ENCODE data around the gene BABAM2. TPM values are rescaled to one million over a fixed set of nuclear protein-coding genes. Genes with fewer than 3 reads are reported as not detected.

BABAM2 gene
- total RNA-seq, 2 experiments from 2014 or later, result 41.8 to 47.2 TPM

DNA sequence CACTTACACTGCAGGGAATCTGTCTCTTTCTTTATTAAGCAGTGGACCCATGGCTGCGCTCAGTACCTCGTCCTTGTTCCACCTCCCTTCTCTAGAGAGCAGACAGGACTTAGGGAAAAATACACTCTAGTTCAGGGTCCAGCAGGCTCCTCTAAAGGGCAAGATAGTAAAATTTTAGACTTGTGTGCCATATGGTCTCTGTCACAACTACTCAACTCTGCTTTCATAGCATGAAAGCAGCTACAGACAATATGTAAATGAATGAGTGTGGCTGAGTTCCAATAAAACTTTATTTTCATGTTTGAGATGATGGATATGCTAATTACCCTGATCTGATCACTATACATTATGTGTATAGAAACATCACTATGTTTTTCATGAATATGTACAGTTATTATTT lies 163.1 kb downstream of the BABAM2 start:
- H3K4me3 Mint-ChIP-seq, result no peak overlapping the region
- H3K9me3 Mint-ChIP-seq, result no peaks in the 10 kb centered on the region
- CTCF ChIA-PET, result interaction anchor here (0.7 kb wide), 1 partner anchor 611 kb away, joined by 3 read pairs; no protein-coding TSS in a partner anchor
- no peaks in the 10 kb centered on the region for H3K27me3 Mint-ChIP-seq (ENCODE audit: low read depth)
- H3K27ac Mint-ChIP-seq, result no peak overlapping the region
- H3K4me1 Mint-ChIP-seq (ENCODE audit: low read depth), result peaks cover 6% of the 10 kb centered on the region
- no peak for DNase-seq
- H3K36me3 Mint-ChIP-seq (ENCODE audit: low read depth), result peaks cover 6% of the 10 kb centered on the region
- intact Hi-C loops (cut with micrococcal nuclease), result no loop called here

GRCh38 chr2:28054916-28055315 lies 164.4 kb downstream of the BABAM2 start:
- Mint-ChIP-seq H3K4me3 (no peak overlapping the region), H3K27me3 (ENCODE audit: low read depth) (no peaks in the 10 kb centered on the region), H3K27ac (no peak overlapping the region), H3K36me3 (ENCODE audit: low read depth) (peaks cover 6% of the 10 kb centered on the region), H3K9me3 (no peaks in the 10 kb centered on the region), H3K4me1 (ENCODE audit: low read depth) (peaks cover 6% of the 10 kb centered on the region)
- no peak for DNase-seq
- intact Hi-C loops (cut with micrococcal nuclease), result no loop called here
- CTCF ChIA-PET, result no interaction called here

- intact Hi-C loops (cut with micrococcal nuclease), result no loop called here
- H3K4me3 Mint-ChIP-seq, result no peak overlapping the region
- H3K27ac Mint-ChIP-seq, result no peak overlapping the region
- CTCF ChIA-PET, result no interaction called here
- peaks cover 6% of the 10 kb centered on the region for H3K4me1 Mint-ChIP-seq (ENCODE audit: low read depth)
- DNase-seq, result no peak
- H3K9me3 Mint-ChIP-seq, result no peaks in the 10 kb centered on the region
- H3K27me3 Mint-ChIP-seq (ENCODE audit: low read depth), result no peaks in the 10 kb centered on the region
- peaks cover 6% of the 10 kb centered on the region for H3K36me3 Mint-ChIP-seq (ENCODE audit: low read depth)
These were observed 164.9 kb downstream of the BABAM2 start for GRCh38 chr2:28055325-28055970.

GRCh38 chr2:28058791-28059190 lies 168.3 kb downstream of the BABAM2 start:
- intact Hi-C loops (cut with micrococcal nuclease), result no loop called here
- CTCF ChIA-PET, result no interaction called here
- Mint-ChIP-seq H3K4me3 (no peak overlapping the region), H3K36me3 (ENCODE audit: low read depth) (peaks cover 4% of the 10 kb centered on the region), H3K4me1 (ENCODE audit: low read depth) (peaks cover 6% of the 10 kb centered on the region), H3K9me3 (no peaks in the 10 kb centered on the region), H3K27me3 (ENCODE audit: low read depth) (no peaks in the 10 kb centered on the region), H3K27ac (no peak overlapping the region)
- no peak for DNase-seq

DNA sequence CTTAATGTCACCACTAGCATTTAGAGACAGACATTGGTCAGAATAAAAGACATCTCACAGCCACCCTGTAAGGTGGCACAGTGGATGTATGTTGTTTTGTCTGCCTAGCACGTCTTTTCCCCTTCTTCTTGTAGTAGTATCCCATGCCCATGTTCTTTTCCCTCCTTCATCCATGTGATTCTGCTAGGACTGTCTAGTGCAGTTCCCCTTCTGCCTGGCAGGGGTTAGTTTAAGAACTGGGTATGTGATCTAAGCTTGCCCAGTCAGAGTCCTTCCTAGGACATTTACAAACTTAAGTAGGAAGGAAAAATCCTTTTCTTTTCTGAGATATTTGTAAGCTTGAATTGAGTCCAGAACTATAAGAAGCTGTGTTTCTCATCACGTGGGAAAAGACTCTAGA lies 172.3 kb downstream of the BABAM2 start:
- Mint-ChIP-seq H3K4me1 (ENCODE audit: low read depth) (no peaks in the 10 kb centered on the region), H3K27me3 (ENCODE audit: low read depth) (no peaks in the 10 kb centered on the region), H3K9me3 (no peaks in the 10 kb centered on the region), H3K4me3 (no peak overlapping the region), H3K36me3 (ENCODE audit: low read depth) (peaks cover 1% of the 10 kb centered on the region), H3K27ac (no peak overlapping the region)
- CTCF ChIA-PET, result interaction anchor here (0.6 kb wide), 1 partner anchor 17 kb away, joined by 3 read pairs; no protein-coding TSS in a partner anchor
- DNase-seq, result no peak
- intact Hi-C loops (cut with micrococcal nuclease), result no loop called here

DNA sequence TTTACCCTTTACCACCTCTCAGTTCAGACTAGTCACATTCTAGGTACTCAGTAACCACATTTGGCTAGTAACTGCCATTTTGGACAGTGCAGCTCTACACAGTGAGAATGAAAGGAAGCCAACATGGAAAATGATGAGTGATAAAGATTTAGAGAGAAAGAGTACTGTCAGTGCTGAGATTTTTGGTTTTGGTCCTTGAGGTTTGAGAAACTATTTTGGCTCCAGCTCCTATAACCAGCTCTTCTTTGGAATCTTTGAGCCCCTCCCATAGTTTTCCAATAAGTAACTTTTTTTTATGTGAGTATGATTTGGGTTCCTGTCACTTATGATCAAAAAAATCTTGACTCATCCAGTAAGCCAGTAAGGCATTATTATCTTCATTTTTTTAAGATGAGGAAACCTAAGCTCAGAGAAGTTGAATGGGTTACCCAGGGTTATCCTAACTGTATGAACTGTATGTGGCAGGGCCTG lies 173.0 kb downstream of the BABAM2 start:
- H3K27ac Mint-ChIP-seq, result no peak overlapping the region
- intact Hi-C loops (cut with micrococcal nuclease), result no loop called here
- H3K4me3 Mint-ChIP-seq, result no peak overlapping the region
- no peaks in the 10 kb centered on the region for H3K27me3 Mint-ChIP-seq (ENCODE audit: low read depth)
- DNase-seq, result no peak
- no peaks in the 10 kb centered on the region for H3K9me3 Mint-ChIP-seq
- H3K4me1 Mint-ChIP-seq (ENCODE audit: low read depth), result no peaks in the 10 kb centered on the region
- peaks cover 1% of the 10 kb centered on the region for H3K36me3 Mint-ChIP-seq (ENCODE audit: low read depth)
- CTCF ChIA-PET, result interaction anchor here (0.9 kb wide), 1 partner anchor 9 kb away, joined by 5 read pairs; no protein-coding TSS in a partner anchor

DNA sequence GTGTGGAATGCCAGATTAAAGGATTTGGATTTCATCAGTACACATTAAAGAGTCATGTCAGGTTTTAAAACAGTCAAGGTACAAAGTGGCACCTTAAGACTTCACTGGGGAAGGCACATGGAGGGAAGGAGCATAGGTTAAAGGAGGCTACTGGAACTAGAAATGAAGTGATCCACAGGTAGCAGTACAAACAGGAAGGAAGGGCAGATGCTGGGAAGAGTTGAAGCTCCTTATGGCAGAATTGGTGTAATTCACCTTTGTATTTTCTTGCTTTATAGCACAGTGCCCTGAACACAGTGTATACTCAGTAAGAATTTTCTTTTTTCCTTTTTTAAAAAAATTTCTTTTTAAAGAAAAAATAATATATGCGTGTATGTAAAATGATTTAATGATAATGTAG lies 177.1 kb downstream of the BABAM2 start:
- H3K9me3 Mint-ChIP-seq, result no peaks in the 10 kb centered on the region
- H3K4me3 Mint-ChIP-seq, result no peak overlapping the region
- no peak overlapping the region for H3K27ac Mint-ChIP-seq
- no peaks in the 10 kb centered on the region for H3K4me1 Mint-ChIP-seq (ENCODE audit: low read depth)
- CTCF ChIA-PET, result no interaction called here
- intact Hi-C loops (cut with micrococcal nuclease), result no loop called here
- peaks cover 1% of the 10 kb centered on the region for H3K36me3 Mint-ChIP-seq (ENCODE audit: low read depth)
- H3K27me3 Mint-ChIP-seq (ENCODE audit: low read depth), result no peaks in the 10 kb centered on the region
- no peak for DNase-seq

- no peak for DNase-seq
- intact Hi-C loops (cut with micrococcal nuclease), result no loop called here
- Mint-ChIP-seq H3K4me1 (ENCODE audit: low read depth) (no peaks in the 10 kb centered on the region), H3K4me3 (no peak overlapping the region), H3K36me3 (ENCODE audit: low read depth) (peaks cover 4% of the 10 kb centered on the region), H3K27ac (no peak overlapping the region), H3K27me3 (ENCODE audit: low read depth) (no peaks in the 10 kb centered on the region), H3K9me3 (no peaks in the 10 kb centered on the region)
- CTCF ChIA-PET, result no interaction called here
These were observed 177.6 kb downstream of the BABAM2 start for GRCh38 chr2:28068088-28068487.

DNA sequence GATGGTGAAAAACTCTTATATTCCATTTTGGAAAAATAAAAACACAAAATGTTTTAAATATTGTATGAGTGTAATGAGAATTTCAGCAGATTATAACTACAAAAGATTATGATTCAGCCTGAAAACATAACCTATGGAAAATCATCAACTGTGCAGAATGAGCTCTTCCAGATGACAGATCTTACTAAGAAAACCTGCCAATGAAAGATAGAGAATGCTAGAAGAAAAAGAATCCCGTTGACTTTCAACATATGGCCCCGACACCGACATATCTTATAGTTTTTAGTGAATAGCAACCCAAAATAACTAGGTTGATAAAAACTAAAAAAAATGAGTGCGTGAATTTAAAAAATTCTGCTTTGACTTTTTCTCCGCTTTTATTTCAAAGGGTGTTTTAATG lies 178.0 kb downstream of the BABAM2 start:
- CTCF ChIA-PET, result no interaction called here
- Mint-ChIP-seq H3K27me3 (ENCODE audit: low read depth) (no peaks in the 10 kb centered on the region), H3K4me3 (no peak overlapping the region), H3K9me3 (no peaks in the 10 kb centered on the region), H3K4me1 (ENCODE audit: low read depth) (no peaks in the 10 kb centered on the region), H3K36me3 (ENCODE audit: low read depth) (peaks cover 4% of the 10 kb centered on the region), H3K27ac (no peak overlapping the region)
- no peak for DNase-seq
- intact Hi-C loops (cut with micrococcal nuclease), result no loop called here

DNA sequence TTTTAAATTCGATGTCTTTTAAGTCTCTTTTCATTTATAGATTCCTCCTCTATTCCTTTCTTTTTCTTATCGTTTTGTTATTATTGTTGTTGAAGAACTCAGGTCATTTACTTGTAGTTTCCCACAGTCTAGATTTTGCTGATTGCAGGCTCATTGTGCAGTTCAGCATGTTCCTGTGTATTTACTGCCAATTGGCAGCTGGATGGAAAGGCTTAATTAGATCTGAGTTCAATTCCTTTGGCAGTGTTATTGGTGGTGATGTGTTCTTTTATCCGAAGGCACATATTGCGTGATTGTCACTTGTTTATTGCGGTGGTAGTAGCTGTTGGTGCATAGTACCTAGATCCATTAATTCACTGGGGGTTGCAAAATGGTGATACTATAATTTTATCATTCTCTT lies 180.7 kb downstream of the BABAM2 start:
- Mint-ChIP-seq H3K4me3 (no peak overlapping the region), H3K36me3 (ENCODE audit: low read depth) (peaks cover 2% of the 10 kb centered on the region), H3K27ac (no peak overlapping the region), H3K27me3 (ENCODE audit: low read depth) (no peaks in the 10 kb centered on the region), H3K9me3 (no peaks in the 10 kb centered on the region), H3K4me1 (ENCODE audit: low read depth) (no peaks in the 10 kb centered on the region)
- DNase-seq, result no peak
- intact Hi-C loops (cut with micrococcal nuclease), result no loop called here
- CTCF ChIA-PET, result no interaction called here

- Mint-ChIP-seq H3K27me3 (ENCODE audit: low read depth) (no peaks in the 10 kb centered on the region), H3K36me3 (ENCODE audit: low read depth) (peaks cover 2% of the 10 kb centered on the region), H3K4me1 (ENCODE audit: low read depth) (no peaks in the 10 kb centered on the region), H3K4me3 (no peak overlapping the region), H3K9me3 (no peaks in the 10 kb centered on the region), H3K27ac (no peak overlapping the region)
- no peak for DNase-seq
- intact Hi-C loops (cut with micrococcal nuclease), result no loop called here
- CTCF ChIA-PET, result no interaction called here
These were observed 183.6 kb downstream of the BABAM2 start for GRCh38 chr2:28074137-28074536.

DNA sequence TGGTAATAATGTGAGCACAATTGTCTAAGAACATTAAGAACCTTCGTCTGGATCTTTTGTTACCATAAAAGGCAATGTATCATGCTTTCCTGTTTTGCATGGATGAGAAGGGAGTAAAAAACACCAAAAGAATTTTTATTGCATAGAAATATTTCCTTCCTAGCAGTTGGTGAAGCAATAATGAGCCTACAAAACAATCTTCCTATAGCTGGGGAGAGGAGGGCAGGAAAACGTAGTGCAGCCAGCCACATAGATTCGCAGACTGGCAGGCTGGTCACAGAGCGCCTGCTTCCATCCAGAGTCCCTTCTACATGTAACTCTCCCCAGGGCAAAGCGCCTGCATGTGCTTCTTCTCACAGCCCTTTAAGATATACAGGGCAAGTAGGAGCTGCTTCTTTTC lies 190.4 kb downstream of the BABAM2 start:
- no peak for DNase-seq
- Mint-ChIP-seq H3K27ac (no peak overlapping the region), H3K36me3 (ENCODE audit: low read depth) (no peaks in the 10 kb centered on the region), H3K9me3 (no peaks in the 10 kb centered on the region), H3K27me3 (ENCODE audit: low read depth) (no peaks in the 10 kb centered on the region), H3K4me1 (ENCODE audit: low read depth) (peaks cover 17% of the 10 kb centered on the region), H3K4me3 (no peak overlapping the region)
- intact Hi-C loops (cut with micrococcal nuclease), result no loop called here
- CTCF ChIA-PET, result no interaction called here

DNA sequence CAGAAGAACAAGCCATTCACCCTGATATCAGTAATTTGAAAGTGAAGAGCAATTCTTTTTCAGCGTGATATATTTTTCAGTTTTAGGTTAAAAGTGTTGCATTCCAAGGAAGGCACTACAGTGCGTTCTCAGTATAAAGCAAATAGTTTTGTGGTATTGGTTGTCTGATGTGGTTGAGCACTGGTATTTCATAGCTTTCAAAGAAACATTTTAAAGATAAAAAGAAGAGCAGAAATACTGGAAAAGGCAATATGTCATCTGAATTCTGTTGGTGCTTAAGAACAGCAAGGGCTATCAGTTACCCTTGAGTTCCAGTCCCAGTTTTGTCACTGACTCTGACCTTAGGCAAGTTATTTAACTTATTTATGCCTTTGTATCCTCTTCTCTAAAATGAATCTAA lies 191.6 kb downstream of the BABAM2 start:
- Mint-ChIP-seq H3K9me3 (no peaks in the 10 kb centered on the region), H3K36me3 (ENCODE audit: low read depth) (no peaks in the 10 kb centered on the region), H3K4me1 (ENCODE audit: low read depth) (peaks cover 17% of the 10 kb centered on the region), H3K27ac (no peak overlapping the region), H3K27me3 (ENCODE audit: low read depth) (no peaks in the 10 kb centered on the region), H3K4me3 (no peak overlapping the region)
- CTCF ChIA-PET, result no interaction called here
- intact Hi-C loops (cut with micrococcal nuclease), result no loop called here
- DNase-seq, result no peak
